KOPT-K1 (cell line): ENCODE results near the gene SAE1.
"Not testable (repeated sequence)": the region's sequence is repeated elsewhere in the genome, so short reads cannot be mapped to it uniquely, and the experiment has no call there.

Experiments used
- H3K27ac ChIP-seq: fragments of 200-600 bp; sonication (generic); 2 replicates; pipeline ENCODE4 v1.5.1; 2016; ENCODE audit warnings: antibody characterized with exemption, mild to moderate bottlenecking, low read depth, low read length; ENCODE audit not compliant: poor library complexity, severe bottlenecking
- H3K36me3 ChIP-seq: fragments of 200-600 bp; sonication (generic); 2 replicates; pipeline ENCODE4 v1.5.1; 2017; ENCODE audit warnings: antibody characterized with exemption, mild to moderate bottlenecking, low read length, moderate library complexity; ENCODE audit not compliant: insufficient read depth
- H3K9me3 ChIP-seq: fragments of 200-600 bp; sonication (generic); 2 replicates; pipeline ENCODE4 v1.5.1; 2017; ENCODE audit warnings: antibody characterized with exemption, low read length, mild to moderate bottlenecking; ENCODE audit not compliant: insufficient read depth, poor library complexity, severe bottlenecking

The SAE1 gene

GRCh38 chr19:47240556-47240955 lies 109.9 kb downstream of the SAE1 start:
- H3K36me3 ChIP-seq = no peaks in the 10 kb centered on the region
- H3K9me3 ChIP-seq = no peaks in the 10 kb centered on the region
- H3K27ac ChIP-seq = no peak overlapping the region

- Histone ChIP-seq H3K9me3 (no peaks in the 10 kb centered on the region), H3K27ac (no peak overlapping the region), H3K36me3 (no peaks in the 10 kb centered on the region)
Measured at GRCh38 chr19:47240996-47241918, 110.6 kb downstream of the SAE1 start.

GRCh38 chr19:47241919-47242577 lies 111.4 kb downstream of the SAE1 start:
- no peak overlapping the region for H3K27ac ChIP-seq
- H3K36me3 ChIP-seq = no peaks in the 10 kb centered on the region
- H3K9me3 ChIP-seq = no peaks in the 10 kb centered on the region

GRCh38 chr19:47243364-47243775 lies 112.7 kb downstream of the SAE1 start:
- Histone ChIP-seq H3K27ac (no peak overlapping the region), H3K36me3 (no peaks in the 10 kb centered on the region), H3K9me3 (no peaks in the 10 kb centered on the region)

GRCh38 chr19:47243776-47244547 lies 113.3 kb downstream of the SAE1 start:
- Histone ChIP-seq H3K36me3 (no peaks in the 10 kb centered on the region), H3K27ac (no peak overlapping the region), H3K9me3 (no peaks in the 10 kb centered on the region)

- Histone ChIP-seq H3K9me3 (no peaks in the 10 kb centered on the region), H3K27ac (no peak overlapping the region), H3K36me3 (no peaks in the 10 kb centered on the region)
Measured at GRCh38 chr19:47247308-47247990, 116.8 kb downstream of the SAE1 start.

GRCh38 chr19:47253016-47253415 lies 122.4 kb downstream of the SAE1 start:
- not testable (repeated sequence) for H3K36me3 ChIP-seq, H3K27ac ChIP-seq, H3K9me3 ChIP-seq

GRCh38 chr19:47253467-47253881 lies 122.8 kb downstream of the SAE1 start:
- Histone ChIP-seq H3K9me3 (no peaks in the 10 kb centered on the region), H3K27ac (no peak overlapping the region)

GRCh38 chr19:47253970-47254369 lies 123.3 kb downstream of the SAE1 start:
- H3K9me3 ChIP-seq = no peaks in the 10 kb centered on the region
- 0 out of 2 replicates have a peak, but pooled peaks cover 5% of the 10 kb centered on the region for H3K36me3 ChIP-seq
- no peak overlapping the region for H3K27ac ChIP-seq

More at GRCh38 chr19:47253467-47253881, 122.8 kb downstream of the SAE1 start:
- no peaks in the 10 kb centered on the region for H3K36me3 ChIP-seq

GRCh38 chr19:47255879-47256692 lies 125.5 kb downstream of the SAE1 start, which contains the start of gene CCDC9:
Gene CCDC9, plus strand, starts transcription at chr19:47256525. Its CDS starts 1,876 bp downstream, at chr19:47258401.
- Histone ChIP-seq H3K9me3 (no peaks in the 10 kb centered on the region), H3K36me3 (peaks cover 26% of the 10 kb centered on the region; the same call in 1 of the 2 replicates), H3K27ac (peak within 1 kb of the TSS; percentile 57)

GRCh38 chr19:47256693-47257410 lies 126.2 kb downstream of the SAE1 start:
- H3K36me3 ChIP-seq = peaks cover 30% of the 10 kb centered on the region; the same call in 1 of the 2 replicates
- no peaks in the 10 kb centered on the region for H3K9me3 ChIP-seq
- peak overlapping the region; percentile 57 for H3K27ac ChIP-seq

- H3K27ac ChIP-seq = peak overlapping the region; percentile 57
- no peaks in the 10 kb centered on the region for H3K9me3 ChIP-seq
- H3K36me3 ChIP-seq = peaks cover 38% of the 10 kb centered on the region; the same call in 1 of the 2 replicates
Measured at GRCh38 chr19:47257411-47258169, 127.0 kb downstream of the SAE1 start.

GRCh38 chr19:47258434-47258833 lies 127.8 kb downstream of the SAE1 start:
- peak overlapping the region; percentile 57 for H3K27ac ChIP-seq
- peaks cover 38% of the 10 kb centered on the region; the same call in 1 of the 2 replicates for H3K36me3 ChIP-seq
- no peaks in the 10 kb centered on the region for H3K9me3 ChIP-seq
